Omental fat pad (tissue), 4 donors: ENCODE results near the gene GRIN2B. TPM values are rescaled to one million over a fixed set of nuclear protein-coding genes. Genes with fewer than 3 reads are reported as not detected.

Source experiments
- ATAC-seq: fragments of 150-250 bp; one replicate; pipeline ENCODE4 v1.9.1; 2016; ENCODE audit warnings: mild to moderate bottlenecking, moderate library complexity; ENCODE audit not compliant: low FRiP score
- DNase-seq: peaks from one replicate; pipeline ENCODE4 v3.0.0-alpha.2; 2019; ENCODE audit warnings: low spot score
- total RNA-seq, 4 donors: library from RNA; depleted of rRNA; stranded (reverse); fragments of >200 nt; gene quantifications; one replicate each; pipeline ENCODE4 v1.1.0, GENCODE V29; 2016
- TF ChIP-seq, protein P1 (sequence below), 3 donors: fragments of 450-650 bp; IDR thresholded peaks; one replicate each; pipeline ENCODE4 v1.5.1; 2016 to 2017; ENCODE audit warnings: antibody characterized with exemption in 3 of 3, mild to moderate bottlenecking in 3 of 3, moderate library complexity in 2 of 3

The GRIN2B gene
- total RNA-seq, 4 donors from 2014 or later, result 0.16 to 3.8 (median 0.87) TPM

DNA sequence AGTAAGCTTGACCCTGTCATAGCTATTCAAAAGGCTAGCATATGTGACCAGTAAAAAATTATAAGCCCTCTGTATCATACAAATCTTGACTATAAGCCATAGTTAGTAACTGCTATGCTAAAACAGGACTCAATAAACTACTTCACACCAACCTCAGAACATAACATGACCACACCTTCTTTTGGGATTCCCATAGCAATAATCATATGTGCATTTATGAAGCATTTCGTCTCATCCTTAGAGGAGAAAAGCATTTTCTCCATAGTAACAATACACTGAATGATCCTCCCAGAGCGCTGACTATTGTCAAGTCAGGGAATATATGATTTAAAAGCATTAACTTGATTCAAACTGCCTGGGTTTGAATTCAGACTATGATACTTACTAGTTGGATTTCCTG, 46.2 kb downstream of the GRIN2B start:
- TF ChIP-seq, protein P1, sequence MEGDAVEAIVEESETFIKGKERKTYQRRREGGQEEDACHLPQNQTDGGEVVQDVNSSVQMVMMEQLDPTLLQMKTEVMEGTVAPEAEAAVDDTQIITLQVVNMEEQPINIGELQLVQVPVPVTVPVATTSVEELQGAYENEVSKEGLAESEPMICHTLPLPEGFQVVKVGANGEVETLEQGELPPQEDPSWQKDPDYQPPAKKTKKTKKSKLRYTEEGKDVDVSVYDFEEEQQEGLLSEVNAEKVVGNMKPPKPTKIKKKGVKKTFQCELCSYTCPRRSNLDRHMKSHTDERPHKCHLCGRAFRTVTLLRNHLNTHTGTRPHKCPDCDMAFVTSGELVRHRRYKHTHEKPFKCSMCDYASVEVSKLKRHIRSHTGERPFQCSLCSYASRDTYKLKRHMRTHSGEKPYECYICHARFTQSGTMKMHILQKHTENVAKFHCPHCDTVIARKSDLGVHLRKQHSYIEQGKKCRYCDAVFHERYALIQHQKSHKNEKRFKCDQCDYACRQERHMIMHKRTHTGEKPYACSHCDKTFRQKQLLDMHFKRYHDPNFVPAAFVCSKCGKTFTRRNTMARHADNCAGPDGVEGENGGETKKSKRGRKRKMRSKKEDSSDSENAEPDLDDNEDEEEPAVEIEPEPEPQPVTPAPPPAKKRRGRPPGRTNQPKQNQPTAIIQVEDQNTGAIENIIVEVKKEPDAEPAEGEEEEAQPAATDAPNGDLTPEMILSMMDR (IDR thresholded peaks at IDR 0.05), result no peak
- no peak for DNase-seq
- ATAC-seq, result no peak
